Breast epithelium (tissue), 4 donors: ENCODE measurements around the gene PTPRN2. TPM values are rescaled to one million over a fixed set of nuclear protein-coding genes. Genes with fewer than 3 reads are reported as not detected.

ENCODE experiments used
- DNase-seq, 2 donors: peaks; one replicate each; pipeline ENCODE4 v3.0.0-alpha.2; 2019; ENCODE audit warnings: low spot score in 2 of 2
- H3K27ac ChIP-seq, 2 donors: fragments of 200-600 bp; sonication (generic) in 1 of 2; one replicate each; pipeline ENCODE4 v1.5.1; 2016 to 2019; ENCODE audit warnings: mild to moderate bottlenecking in 1 of 2
- H3K27me3 ChIP-seq, 2 donors: fragments of 200-600 bp; sonication (generic) in 1 of 2; one replicate each; pipeline versions ENCODE4 v1.5.1 to v1.6.0; 2017 to 2019; ENCODE audit warnings: control low read depth in 1 of 2, mild to moderate bottlenecking in 1 of 2
- H3K36me3 ChIP-seq: fragments of 200-600 bp; one replicate; pipeline ENCODE4 v1.5.1; 2019
- H3K4me1 ChIP-seq, 2 donors: fragments of 200-600 bp; sonication (generic); one replicate each; pipeline ENCODE4 v1.5.1; 2016 to 2019; ENCODE audit warnings: control low read depth in 1 of 2
- H3K4me3 ChIP-seq, 3 donors: fragments of 200-600 bp; sonication (generic); 1 replicate in 2 of 3; 2 replicates in 1 of 3; pipeline ENCODE4 v1.5.1; 2016 to 2019; ENCODE audit warnings: mild to moderate bottlenecking in 3 of 3, moderate library complexity in 2 of 3
- H3K9me3 ChIP-seq, 2 donors: fragments of 200-600 bp; sonication (generic) in 1 of 2; one replicate each; pipeline ENCODE4 v1.5.1; 2016 to 2019; ENCODE audit warnings: control low read depth in 1 of 2
- CTCF ChIP-seq, 3 donors: fragments of 450-650 bp; IDR thresholded peaks; one replicate each; pipeline ENCODE4 v1.5.1; 2016 to 2017; ENCODE audit warnings: antibody characterized with exemption in 3 of 3, mild to moderate bottlenecking in 3 of 3, moderate library complexity in 3 of 3
- POLR2A ChIP-seq: fragments of 450-650 bp; IDR thresholded peaks from one replicate; pipeline ENCODE4 v1.6.1; 2016; ENCODE audit warnings: antibody characterized with exemption, mild to moderate bottlenecking, moderate library complexity
- POLR2AphosphoS5 ChIP-seq, 3 donors: sonication (generic); formaldehyde crosslinking; IDR thresholded peaks; one replicate each; pipeline ENCODE4 v1.6.1; 2017; ENCODE audit warnings: antibody characterized with exemption in 3 of 3
- intact Hi-C: fragments of 100-400 bp; cut with DNase I; formaldehyde crosslinking; loops from one replicate; pipeline ENCODE4 v1.15.1; 2023; ENCODE audit warnings: low total_unique reads
- total RNA-seq, 3 donors: library from RNA; depleted of rRNA; stranded (reverse); fragments of >200 nt; gene quantifications; one replicate each; pipeline ENCODE4 v1.1.0, GENCODE V29; 2016

PTPRN2 gene
- total RNA-seq, 3 donors from 2014 or later, result 1.6 to 2.2 (median 2.2) TPM

GRCh38 chr7:157964016-157964415, 623.6 kb downstream of the PTPRN2 start:
- TF ChIP-seq POLR2A (no peak), POLR2AphosphoS5 (IDR thresholded peaks at IDR 0.05) (no peak), CTCF (IDR thresholded peaks at IDR 0.05) (no peak)
- intact Hi-C loops, result no loop called here
- peaks cover 0 to 2% of the 10 kb centered on the region in 2 donors for H3K9me3 ChIP-seq

GRCh38 chr7:157963526-157963925, 624.1 kb downstream of the PTPRN2 start:
- Histone ChIP-seq H3K9me3 (peaks cover 0 to 7% of the 10 kb centered on the region in 2 donors), H3K4me3 (no peak overlapping the region), H3K27me3 (peaks cover 0 to 7% of the 10 kb centered on the region in 2 donors), H3K4me1 (no peaks in the 10 kb centered on the region), H3K36me3 (no peaks in the 10 kb centered on the region), H3K27ac (no peak overlapping the region)
- no peak for TF ChIP-seq CTCF (IDR thresholded peaks at IDR 0.05)
- TF ChIP-seq POLR2A, result no peak
- TF ChIP-seq POLR2AphosphoS5 (IDR thresholded peaks at IDR 0.05), result no peak
- no peak for DNase-seq
- intact Hi-C loops, result no loop called here

More at GRCh38 chr7:157964016-157964415, 623.6 kb downstream of the PTPRN2 start:
- H3K27me3 ChIP-seq, result peaks cover 0 to 7% of the 10 kb centered on the region in 2 donors
- H3K4me3 ChIP-seq, result no peak overlapping the region
- H3K4me1 ChIP-seq, result no peaks in the 10 kb centered on the region
- H3K27ac ChIP-seq, result no peak overlapping the region
- H3K36me3 ChIP-seq, result no peaks in the 10 kb centered on the region
- DNase-seq, result no peak

GRCh38 chr7:157962458-157963306, 624.9 kb downstream of the PTPRN2 start:
- Histone ChIP-seq H3K27ac (no peak overlapping the region), H3K4me1 (no peaks in the 10 kb centered on the region), H3K4me3 (no peak overlapping the region), H3K27me3 (peaks cover 0 to 7% of the 10 kb centered on the region in 2 donors), H3K36me3 (no peaks in the 10 kb centered on the region), H3K9me3 (peaks cover 0 to 14% of the 10 kb centered on the region in 2 donors)
- intact Hi-C loops, result no loop called here
- TF ChIP-seq POLR2AphosphoS5 (IDR thresholded peaks at IDR 0.05), result no peak
- no peak for TF ChIP-seq CTCF (IDR thresholded peaks at IDR 0.05)
- TF ChIP-seq POLR2A, result no peak
- no peak for DNase-seq

GRCh38 chr7:157961731-157962457, 625.7 kb downstream of the PTPRN2 start:
- Histone ChIP-seq H3K9me3 (peaks cover 0 to 16% of the 10 kb centered on the region in 2 donors), H3K4me1 (no peaks in the 10 kb centered on the region), H3K27ac (no peak overlapping the region), H3K36me3 (no peaks in the 10 kb centered on the region), H3K27me3 (peaks cover 0 to 7% of the 10 kb centered on the region in 2 donors), H3K4me3 (no peak overlapping the region)
- no peak for DNase-seq
- intact Hi-C loops, result no loop called here
- TF ChIP-seq POLR2A (no peak), POLR2AphosphoS5 (IDR thresholded peaks at IDR 0.05) (no peak), CTCF (IDR thresholded peaks at IDR 0.05) (no peak)
